A172 (cell line): ENCODE data around the gene DNAJB12. TPM values are rescaled to one million over a fixed set of nuclear protein-coding genes. Genes with fewer than 3 reads are reported as not detected.

Source experiments
- DNase-seq: peaks from one replicate; pipeline ENCODE4 v3.0.0-alpha.2; 2015; ENCODE audit warnings: low spot score
- total RNA-seq: library from RNA; depleted of rRNA; stranded (reverse); fragments of >200 nt; shearing (Covaris generic); gene quantifications from 2 replicates; pipeline ENCODE4 v1.2.3, GENCODE V29; 2014; rRNA removed

DNAJB12 gene
- total RNA-seq, 1 experiment from 2014 or later = 33.1 TPM

GRCh38 chr10:72295330-72295910 is 59.3 kb downstream of the DNAJB12 start:
- no peak for DNase-seq

GRCh38 chr10:72292223-72292691 is 62.5 kb downstream of the DNAJB12 start:
- DNase-seq = peak; percentile 52

- no peak for DNase-seq
Measured at GRCh38 chr10:72291019-72291532, 63.6 kb downstream of the DNAJB12 start.

GRCh38 chr10:72285972-72286521 is 68.7 kb downstream of the DNAJB12 start:
- DNase-seq = no peak

- DNase-seq = no peak
Measured at GRCh38 chr10:72283131-72283530, 71.6 kb downstream of the DNAJB12 start.

Other genes starting within 250 kb of the DNAJB12 start
- 69.5 and 78.1 TPM in 2 replicates for gene ANAPC16, start 138.9 kb downstream of the DNAJB12 start, total RNA-seq
- 30.0 and 39.5 TPM in 2 replicates for gene ASCC1, start 138.6 kb downstream of the DNAJB12 start, total RNA-seq
- gene DDIT4, start 81.0 kb downstream of the DNAJB12 start, total RNA-seq = 7.8 and 14.6 TPM in 2 replicates